HFFc6 (cell line): ENCODE results near the gene TCP1. TPM values are rescaled to one million over a fixed set of nuclear protein-coding genes. Genes with fewer than 3 reads are reported as not detected.

Experiments used
- DNase-seq: peaks from one replicate; pipeline ENCODE4 v3.0.0-alpha.2; 2018
- H3K27ac Mint-ChIP-seq: 2 replicates; pipeline ENCODE4 v1.8.0; 2020; ENCODE audit warnings: mild to moderate bottlenecking, mixed read lengths
- H3K27me3 Mint-ChIP-seq: 2 replicates; pipeline ENCODE4 v1.8.0; 2021; ENCODE audit warnings: mild to moderate bottlenecking, moderate library complexity, mixed read lengths; ENCODE audit not compliant: insufficient read depth
- H3K36me3 Mint-ChIP-seq: 2 replicates; pipeline ENCODE4 v1.8.0; 2021; ENCODE audit warnings: low read depth, mixed read lengths
- H3K4me1 Mint-ChIP-seq: 2 replicates; pipeline ENCODE4 v1.8.0; 2020; ENCODE audit warnings: low read depth, mixed read lengths
- H3K4me3 Mint-ChIP-seq: 2 replicates; pipeline ENCODE4 v1.8.0; 2020; ENCODE audit warnings: mild to moderate bottlenecking, moderate library complexity, mixed read lengths
- H3K9me3 Mint-ChIP-seq: 2 replicates; pipeline ENCODE4 v1.8.0; 2020; ENCODE audit warnings: mild to moderate bottlenecking, mixed read lengths
- total RNA-seq, 6 experiments: library from RNA; stranded (reverse); fragmentation: NEBNext Ultra II Directional; extraction: Animal tissue kit (Norgen Biotek cat#: 25700); gene quantifications; 2 replicates in 1 of 6; 3 replicates in 5 of 6; pipeline ENCODE4 v1.2.3, GENCODE V29; 2021
- TF ChIP-seq, protein P1 (sequence below): fragments of 200-600 bp; sonication (generic); IDR thresholded peaks from 2 replicates; pipeline ENCODE4 v1.5.0; 2021; ENCODE audit warnings: antibody characterized with exemption, mild to moderate bottlenecking

TCP1 gene
- total RNA-seq, 6 experiments from 2014 or later: 212 to 270 (median 225) TPM

GRCh38 chr6:159728531-159728964 lies 60.9 kb downstream of the TCP1 start:
- Mint-ChIP-seq H3K9me3 (no peaks in the 10 kb centered on the region), H3K36me3 (peaks cover 35% of the 10 kb centered on the region), H3K27me3 (peaks cover 3% of the 10 kb centered on the region), H3K4me3 (peak overlapping the region; percentile 95), H3K27ac (peak overlapping the region; percentile 89), H3K4me1 (peaks cover 32% of the 10 kb centered on the region)
- no peak for DNase-seq
- TF ChIP-seq, protein P1, sequence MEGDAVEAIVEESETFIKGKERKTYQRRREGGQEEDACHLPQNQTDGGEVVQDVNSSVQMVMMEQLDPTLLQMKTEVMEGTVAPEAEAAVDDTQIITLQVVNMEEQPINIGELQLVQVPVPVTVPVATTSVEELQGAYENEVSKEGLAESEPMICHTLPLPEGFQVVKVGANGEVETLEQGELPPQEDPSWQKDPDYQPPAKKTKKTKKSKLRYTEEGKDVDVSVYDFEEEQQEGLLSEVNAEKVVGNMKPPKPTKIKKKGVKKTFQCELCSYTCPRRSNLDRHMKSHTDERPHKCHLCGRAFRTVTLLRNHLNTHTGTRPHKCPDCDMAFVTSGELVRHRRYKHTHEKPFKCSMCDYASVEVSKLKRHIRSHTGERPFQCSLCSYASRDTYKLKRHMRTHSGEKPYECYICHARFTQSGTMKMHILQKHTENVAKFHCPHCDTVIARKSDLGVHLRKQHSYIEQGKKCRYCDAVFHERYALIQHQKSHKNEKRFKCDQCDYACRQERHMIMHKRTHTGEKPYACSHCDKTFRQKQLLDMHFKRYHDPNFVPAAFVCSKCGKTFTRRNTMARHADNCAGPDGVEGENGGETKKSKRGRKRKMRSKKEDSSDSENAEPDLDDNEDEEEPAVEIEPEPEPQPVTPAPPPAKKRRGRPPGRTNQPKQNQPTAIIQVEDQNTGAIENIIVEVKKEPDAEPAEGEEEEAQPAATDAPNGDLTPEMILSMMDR: no peak

Other genes starting within 250 kb of the TCP1 start
- 10 to 100 TPM; 73.2 to 87.6 (median 75.3) TPM for gene SOD2, start 96.4 kb downstream of the TCP1 start, total RNA-seq
- gene WTAP, start 62.1 kb downstream of the TCP1 start, total RNA-seq: 10 to 100 TPM; 64.0 to 73.5 (median 68.7) TPM
- gene ACAT2, start 27.6 kb downstream of the TCP1 start, total RNA-seq: 10 to 100 TPM; 25.6 to 39.9 (median 38.7) TPM
- 10 to 100 TPM; 74.1 to 93.6 (median 81.4) TPM for gene MRPL18, start 865 bp upstream of the TCP1 start, total RNA-seq
- gene PNLDC1, start 10.7 kb upstream of the TCP1 start, total RNA-seq: not detected
- gene MAS1, start 101.4 kb upstream of the TCP1 start, total RNA-seq: not detected
- gene IGF2R, start 179.5 kb upstream of the TCP1 start, total RNA-seq: 100 to 1,000 TPM in 2 of 6 experiments, 10 to 100 TPM in 4; 77.3 to 119 (median 88.1) TPM